ENCODE data around the gene SOCS2.
A peak's percentile ranks its signal among the peaks of the same experiment; 100 is the strongest.

SOCS2 gene

DNA sequence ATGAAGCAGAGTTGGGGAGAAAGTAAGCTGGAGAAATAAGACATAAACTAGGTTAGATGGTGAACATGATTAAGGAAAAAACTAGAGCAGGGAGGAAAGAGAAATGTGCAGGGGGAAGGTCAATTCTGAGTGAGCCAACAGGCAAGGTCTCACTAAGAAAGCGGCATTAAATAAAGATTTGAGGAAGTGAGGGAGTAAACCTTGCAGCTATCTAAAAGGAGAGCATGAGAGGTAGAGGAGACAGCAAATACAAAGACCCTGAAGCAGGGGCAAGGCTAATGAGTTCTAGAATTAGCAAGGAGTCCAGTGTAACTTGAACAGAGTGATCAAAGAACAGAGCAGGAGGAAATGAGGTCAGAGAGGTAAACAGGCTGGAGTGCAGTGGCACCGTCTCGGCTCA is 4.4 kb upstream of the SOCS2 start:
- DNase-seq, result no peak

DNA sequence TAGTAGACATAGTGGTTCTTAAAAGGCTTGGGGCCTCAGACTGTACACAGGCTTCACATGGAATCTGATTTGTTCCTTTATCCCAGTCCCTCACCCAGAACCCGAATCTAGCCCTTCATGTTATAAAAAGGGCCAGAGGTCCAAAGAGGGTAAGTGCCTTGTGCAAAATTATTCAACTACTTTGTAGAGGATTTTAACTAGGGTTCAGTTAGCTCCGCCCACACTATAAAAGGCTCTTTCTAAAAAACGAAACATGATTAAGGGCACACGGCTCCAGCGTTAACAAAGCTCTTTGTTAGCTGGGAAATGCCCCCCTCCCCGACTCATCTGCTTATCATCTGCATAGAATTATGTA is 3.2 kb upstream of the SOCS2 start:
- no peak for DNase-seq

DNA sequence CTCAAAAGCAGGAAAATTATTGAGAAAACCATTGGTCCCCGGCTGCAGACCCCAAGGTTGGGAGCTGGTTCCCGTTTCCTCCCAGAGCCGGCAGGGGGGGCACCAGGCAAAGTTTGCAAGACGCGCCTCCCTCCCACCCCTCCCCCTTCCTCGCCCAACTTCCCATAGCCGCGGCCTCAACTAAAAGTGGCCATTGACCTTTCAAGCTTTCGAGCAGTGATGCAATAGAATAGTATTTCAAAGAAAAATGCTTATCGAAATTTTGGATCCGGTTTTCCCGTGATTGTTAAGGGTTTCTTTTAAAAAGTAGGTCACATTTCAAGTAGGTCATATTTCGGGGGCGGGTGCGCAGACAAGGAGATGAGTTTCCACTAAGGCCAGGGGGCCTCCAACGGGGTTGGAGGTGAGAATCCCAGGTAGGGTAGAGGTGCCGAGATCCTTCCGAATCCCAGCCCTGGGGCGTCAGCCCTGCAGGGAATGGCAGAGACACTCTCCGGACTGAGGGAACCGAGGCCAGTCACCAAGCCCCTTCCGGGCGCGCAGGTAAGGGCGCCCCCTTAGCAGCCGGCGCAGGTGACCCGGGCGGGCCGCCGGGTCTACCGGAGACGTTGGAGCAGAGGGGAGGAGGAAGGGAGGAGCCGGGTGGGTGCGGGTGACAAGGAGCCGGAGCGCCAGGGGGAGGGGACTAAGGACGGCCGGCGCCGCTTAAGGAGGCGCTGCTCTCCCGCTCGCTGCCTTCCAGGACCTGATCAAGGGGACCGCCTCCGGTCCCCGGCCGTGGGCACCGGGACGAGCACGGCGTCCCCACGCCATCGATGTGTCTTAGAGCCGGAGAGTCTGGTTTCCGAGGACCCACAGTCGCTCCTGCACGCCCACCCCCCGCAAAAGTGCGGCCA is 2.6 kb upstream of the SOCS2 start:
- peak; percentile 92 for DNase-seq

DNA sequence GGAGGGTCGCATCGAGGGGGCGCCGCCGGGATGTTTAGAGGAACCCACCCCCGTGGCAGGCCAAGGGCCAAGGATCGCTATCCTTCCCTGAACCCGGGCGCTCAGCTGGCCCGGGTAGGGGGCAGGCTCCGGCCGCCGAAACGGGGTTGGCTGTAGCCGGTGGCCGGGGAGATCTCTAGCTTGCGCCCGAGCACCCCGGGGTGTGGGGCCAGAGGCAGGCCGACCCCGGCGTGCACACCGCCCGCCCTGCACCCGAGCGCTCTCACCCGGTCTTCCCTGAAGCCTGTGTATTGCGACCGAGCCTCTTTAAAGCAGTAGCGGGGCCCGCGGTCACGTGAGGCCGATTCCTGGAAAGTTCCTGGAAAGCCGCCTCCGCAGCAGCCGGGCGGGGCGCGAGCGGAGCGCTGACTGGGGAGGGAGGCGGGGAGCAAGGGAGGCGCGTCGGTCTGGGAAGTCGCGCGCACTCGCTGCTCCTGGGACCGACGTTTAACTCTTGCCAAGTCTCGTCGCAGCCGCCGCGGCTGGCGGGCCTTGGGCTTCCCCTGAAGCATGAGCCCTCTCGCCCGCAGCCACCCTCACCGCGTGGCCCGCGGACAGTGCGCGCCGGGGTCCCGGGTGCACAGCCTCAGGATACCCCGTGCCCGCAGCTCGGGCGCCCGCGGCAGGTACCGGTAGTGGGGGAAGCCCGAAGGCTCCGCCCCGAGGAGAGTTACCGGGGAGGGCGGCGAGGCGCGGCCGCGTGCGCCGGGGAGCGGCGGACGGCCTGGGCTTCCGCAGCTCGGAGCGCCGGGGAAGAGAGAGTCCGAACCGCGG is 1.7 kb upstream of the SOCS2 start:
- peak; percentile 98 for DNase-seq

DNA sequence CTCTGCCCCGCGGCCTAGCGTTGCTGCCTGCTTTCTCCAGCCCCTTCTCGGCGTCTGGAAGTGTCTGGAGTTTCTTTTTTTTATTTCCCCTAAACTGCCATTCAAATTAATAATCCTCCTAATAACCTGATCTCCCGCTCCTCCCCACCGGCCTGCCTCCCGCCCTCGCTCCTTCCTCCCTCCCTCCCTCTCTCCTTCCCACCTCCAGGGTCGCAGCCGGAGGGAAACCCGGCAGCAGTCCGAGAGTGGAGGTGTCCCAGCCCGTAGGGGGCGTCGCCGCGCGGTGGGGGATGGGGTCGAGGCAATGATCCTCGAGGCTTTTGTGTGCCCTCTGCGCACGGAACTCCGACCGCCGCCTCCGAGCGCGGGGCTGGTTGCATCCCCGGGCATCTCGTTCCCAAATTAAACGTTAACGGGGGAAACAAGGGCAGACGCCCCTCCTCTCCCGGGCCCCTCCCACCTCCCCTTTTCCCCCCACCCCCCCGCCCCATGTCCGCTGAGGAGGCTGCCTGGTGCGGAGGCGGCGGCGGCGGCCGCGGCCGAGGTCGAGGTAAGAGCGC is 1.0 kb upstream of the SOCS2 start:
- peak; percentile 88 for DNase-seq

DNA sequence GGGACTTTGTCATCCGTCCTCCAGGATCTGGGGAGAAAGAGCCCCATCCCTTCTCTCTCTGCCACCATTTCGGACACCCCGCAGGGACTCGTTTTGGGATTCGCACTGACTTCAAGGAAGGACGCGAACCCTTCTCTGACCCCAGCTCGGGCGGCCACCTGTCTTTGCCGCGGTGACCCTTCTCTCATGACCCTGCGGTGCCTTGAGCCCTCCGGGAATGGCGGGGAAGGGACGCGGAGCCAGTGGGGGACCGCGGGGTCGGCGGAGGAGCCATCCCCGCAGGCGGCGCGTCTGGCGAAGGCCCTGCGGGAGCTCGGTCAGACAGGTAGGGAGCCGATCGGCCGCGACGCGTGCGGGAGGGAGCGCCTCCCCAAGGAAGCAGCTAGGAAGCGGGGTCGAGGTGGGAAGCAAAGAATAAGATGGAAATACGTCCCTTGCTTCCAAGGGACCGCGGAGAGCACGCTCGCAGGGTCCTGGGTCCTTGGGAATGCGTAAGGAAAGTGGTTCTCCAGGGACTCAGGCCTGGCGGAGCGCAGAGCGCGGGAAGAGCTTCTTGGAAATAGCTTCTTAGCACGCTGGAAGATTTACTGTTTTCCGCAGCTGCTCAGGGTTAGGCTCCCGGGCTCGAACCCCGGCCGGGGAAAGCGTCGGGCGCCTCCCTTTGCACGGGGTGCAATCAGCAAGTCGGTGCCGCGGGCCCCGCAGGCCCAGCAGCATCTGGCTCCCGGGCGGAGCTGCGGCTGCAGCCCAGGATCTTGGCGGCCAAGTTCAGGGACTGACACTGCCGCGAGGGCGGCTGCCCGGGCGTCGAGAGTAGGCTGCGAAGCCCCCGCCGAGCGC is 457 bp downstream of the SOCS2 start:
- DNase-seq, result peak; percentile 57

DNA sequence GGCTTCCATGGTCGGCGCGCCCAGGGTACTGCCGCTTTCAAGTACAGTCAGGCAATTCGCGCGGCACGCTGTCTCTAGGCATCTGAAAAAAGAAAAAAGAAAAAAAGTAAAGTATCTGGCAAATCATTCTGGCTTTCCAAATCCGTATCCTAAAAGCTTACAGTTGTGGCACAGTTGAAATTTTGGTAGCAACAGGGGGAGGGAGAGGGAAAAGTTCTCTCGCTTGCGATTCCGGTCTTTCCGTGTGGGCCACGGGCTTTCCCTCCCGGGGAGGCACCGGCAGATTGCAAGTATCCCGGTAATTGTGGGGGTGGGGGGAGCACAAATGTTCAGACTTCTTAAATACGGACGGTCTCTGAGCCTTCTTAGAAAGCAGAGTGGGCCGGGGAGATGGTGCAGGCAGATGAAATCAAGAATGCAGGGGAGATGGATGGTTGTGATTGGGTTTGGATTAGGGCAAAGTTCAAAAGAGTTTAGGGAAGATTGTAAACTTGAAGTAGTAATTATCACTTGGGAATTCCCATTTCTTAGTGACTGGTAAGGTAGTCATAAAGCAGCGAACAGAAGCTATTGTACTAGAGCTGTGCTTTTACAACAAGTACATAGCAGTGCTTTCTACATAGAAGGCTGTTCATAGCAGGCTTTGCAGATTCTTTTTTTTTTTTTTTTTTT is 1.2 kb downstream of the SOCS2 start:
- no peak for DNase-seq

DNA sequence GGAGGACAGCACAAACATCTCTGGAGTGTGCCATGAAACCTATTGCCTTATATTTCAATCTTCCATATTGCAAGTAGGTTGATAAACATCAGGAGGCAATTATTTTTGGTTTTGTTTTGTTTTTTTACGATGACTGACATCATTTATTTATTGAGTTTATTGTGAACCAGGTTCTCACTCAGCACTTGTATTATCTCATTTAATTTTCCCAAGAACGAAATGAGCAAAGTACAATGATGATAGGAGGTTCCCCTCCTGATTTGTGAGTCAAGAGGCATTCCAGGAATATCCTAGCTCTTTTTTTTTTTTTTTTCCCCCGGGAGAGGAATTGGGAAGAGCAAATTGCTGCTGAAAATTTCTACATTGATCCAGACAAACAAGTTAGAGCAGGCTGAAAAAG is 4.7 kb downstream of the SOCS2 start:
- DNase-seq, result no peak

DNA sequence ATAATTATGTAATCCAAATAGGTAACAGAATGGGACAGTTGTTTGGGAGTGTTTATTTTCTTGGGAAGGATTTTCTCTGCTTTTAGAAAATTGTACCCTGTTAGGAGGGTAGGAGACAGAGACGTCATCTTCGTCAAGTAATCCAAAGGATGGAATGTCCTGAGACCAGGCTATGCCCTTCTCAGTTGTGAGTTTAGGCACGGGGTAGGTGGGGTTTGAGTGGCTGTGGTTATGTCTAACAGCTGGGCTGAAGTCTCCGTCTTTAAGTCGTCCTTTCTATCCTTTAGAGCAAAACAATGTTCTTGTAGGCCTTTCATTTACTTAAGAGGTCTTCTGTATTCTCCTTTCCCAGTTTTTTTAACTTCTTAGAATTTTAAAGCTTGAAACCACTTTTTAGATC is 5.7 kb downstream of the SOCS2 start:
- DNase-seq, result no peak

DNA sequence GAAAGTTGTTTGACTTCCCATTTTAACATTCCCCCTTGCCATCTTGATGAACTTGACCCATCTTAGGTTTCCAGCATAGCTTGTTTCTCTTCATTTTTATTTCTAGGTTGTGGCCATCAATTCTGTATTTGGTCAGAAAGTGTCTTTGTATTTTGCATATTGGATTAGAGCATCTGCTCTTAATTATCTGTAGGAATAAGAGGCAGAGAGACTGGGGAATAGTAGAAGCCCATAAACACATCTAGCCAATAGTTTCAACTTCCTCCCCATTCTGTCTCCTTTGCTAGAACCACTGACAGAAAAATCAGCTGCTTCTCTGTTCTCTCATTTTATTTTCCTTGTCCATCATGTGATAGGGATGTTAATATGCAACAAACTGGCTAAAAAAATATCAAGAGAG is 8.2 kb downstream of the SOCS2 start:
- no peak for DNase-seq

DNA sequence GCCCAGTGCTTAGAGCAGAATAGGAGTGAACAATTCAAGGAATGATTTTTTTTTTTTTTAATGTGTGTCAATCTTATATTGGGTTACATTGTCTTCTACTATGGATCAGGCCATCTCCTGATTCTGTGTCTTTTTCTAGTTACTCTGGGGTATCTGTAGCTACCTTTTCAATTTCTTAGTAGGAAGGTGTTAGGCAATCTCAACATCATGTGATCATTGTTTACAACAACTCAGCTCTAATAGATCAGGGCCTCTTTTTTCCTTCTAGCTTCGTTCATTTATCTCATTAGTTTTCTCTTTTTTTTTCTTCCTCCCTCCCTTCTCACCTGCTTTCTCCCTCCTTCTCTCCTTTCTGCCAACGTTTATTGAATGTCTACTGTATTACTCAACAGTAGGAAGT is 8.9 kb downstream of the SOCS2 start:
- no peak for DNase-seq

DNA sequence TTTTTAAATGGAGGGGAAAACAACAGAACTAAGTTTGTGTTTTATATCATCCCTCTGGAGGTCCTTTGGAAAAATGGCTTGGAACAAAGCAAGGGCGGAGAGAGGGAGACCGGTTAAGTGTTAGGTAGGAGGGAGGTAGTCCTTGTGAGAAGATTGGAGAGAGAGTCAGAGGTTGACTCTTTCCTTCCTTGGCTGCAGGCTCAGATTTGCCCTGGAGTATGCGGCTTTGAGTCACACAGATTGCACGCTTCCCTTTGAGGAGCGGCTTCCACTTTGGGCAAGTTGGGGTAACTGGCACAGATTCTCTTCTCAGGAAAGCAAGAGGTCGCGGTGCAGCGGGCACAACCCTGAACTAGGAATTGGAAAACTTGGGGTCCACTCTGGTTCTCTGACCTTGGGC is 9.9 kb downstream of the SOCS2 start:
- DNase-seq, result no peak

DNA sequence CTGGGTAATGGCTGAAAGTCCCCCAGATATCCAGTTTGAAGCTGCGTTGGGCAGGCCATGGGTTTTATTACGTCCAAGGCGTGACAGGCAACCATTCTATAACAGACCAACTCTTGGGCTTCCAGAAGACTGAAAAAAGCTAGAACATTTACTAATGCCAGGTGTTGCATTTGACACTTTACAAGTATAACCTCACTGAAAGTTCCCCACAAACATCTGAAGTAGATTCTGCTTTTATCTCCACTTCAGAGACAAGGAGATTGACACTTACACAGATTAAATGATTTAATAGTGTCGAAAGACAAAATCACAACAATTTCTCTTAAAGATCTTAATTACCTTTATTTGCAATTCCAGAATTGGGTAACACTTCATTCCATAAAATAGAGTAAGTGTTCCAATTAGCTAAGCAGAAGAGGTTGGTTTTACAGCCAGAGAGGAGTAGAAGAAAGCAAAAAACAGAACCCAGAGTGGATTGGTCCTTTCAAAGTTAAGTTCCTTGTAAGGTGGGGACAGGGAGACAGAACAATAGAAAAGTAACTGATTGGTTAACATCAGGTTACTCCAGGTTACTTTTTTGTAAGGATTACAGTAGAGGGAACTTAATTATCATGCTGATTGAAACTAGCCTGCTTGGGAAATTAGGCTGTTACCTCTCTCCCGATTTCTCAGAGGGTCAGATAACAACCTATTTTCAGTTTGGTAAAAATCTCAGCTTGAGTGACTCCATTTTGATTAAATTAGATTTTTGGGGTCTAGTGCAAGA is 11.3 kb downstream of the SOCS2 start:
- DNase-seq, result no peak

DNA sequence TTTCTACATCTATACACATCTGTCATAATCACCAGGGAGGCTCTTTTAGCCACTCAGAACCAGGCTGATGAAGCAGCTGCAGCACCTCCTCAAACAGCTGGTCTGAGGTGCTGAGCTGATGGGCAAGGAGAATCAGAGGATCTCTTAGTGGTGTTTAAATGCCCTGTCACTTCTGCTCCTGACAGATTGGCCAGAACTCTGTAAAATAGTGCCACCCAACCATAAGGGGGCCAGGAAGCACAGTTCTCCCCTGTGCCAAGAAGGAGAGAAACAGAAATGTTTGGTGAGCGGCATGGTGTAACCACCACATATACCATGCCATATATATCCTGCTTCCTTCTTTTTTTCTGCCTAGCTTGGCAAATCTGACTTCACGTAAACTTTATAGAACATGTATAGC is 12.8 kb downstream of the SOCS2 start:
- no peak for DNase-seq

DNA sequence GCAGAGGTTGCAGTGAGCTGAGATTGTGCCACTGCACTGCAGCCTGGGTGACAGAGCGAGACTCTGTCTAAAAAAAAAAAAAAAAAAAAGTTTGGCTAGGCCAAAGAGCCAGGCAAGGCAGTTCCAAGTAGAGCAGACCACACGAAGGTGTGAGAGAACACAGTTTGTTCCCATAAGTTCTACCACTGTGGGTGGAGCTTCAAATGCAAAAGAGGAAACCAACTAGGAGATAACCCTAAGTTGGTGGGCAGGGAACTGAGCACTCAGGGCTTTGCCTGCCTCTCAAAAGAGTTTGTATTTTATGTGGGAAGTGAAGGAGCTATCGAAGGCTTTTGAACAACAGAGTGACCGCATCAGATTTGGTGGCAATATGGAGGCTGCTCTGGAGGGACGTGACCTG is 15.1 kb downstream of the SOCS2 start:
- no peak for DNase-seq

DNA sequence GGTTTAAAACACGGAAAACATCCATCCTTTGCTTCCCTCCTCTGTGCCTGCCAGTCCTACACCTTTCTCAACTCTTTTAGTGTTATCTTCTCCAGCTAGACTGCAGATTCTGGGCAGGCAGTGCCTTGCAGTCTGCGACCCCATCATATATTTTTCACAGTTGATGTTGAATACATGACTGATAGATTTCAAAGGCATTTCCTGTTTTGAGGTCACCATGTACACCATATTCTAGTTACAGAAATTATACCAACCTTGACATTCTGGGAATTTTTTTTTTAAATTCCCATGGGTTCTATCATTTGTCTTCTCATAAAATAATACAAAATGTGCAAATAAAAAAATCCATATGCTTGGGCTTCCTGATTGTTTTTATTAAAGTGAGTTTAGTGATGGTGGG is 16.6 kb downstream of the SOCS2 start:
- no peak for DNase-seq

DNA sequence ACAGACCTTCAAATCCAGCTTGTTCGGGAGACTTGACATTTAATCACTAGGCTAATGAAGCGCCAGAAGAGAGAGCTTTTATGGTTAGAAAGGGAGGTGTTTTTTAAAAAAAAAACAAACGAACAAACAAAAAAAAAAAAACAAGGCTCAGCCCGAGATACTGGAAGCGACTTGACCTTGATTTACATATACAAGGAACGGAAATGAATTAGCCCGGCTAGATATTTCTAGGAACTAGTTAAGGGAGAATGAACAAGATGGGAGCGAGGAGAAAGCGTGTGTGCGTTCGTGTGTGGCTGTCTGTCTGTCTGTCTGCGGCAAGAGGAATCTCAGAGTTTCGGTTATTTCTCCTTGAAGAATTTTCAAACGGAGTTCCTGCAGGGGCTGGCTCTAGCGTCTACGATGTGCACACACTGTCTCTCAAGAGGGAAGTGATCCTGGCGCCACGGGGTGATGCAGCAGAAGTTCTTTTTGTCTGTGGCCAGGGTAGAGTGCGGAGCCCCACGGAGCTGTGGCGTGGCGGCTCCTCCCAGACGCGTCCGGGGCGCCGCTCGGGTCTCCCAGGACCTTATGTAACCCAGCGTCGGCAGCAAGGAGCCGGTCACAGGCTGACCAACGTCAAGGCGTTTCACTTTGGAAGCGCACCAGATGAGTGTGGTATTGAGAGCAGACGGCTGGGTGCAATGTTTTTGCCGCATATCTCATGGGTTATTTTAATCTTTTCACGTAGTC is 18.8 kb downstream of the SOCS2 start:
- DNase-seq, result peak; percentile 74

DNA sequence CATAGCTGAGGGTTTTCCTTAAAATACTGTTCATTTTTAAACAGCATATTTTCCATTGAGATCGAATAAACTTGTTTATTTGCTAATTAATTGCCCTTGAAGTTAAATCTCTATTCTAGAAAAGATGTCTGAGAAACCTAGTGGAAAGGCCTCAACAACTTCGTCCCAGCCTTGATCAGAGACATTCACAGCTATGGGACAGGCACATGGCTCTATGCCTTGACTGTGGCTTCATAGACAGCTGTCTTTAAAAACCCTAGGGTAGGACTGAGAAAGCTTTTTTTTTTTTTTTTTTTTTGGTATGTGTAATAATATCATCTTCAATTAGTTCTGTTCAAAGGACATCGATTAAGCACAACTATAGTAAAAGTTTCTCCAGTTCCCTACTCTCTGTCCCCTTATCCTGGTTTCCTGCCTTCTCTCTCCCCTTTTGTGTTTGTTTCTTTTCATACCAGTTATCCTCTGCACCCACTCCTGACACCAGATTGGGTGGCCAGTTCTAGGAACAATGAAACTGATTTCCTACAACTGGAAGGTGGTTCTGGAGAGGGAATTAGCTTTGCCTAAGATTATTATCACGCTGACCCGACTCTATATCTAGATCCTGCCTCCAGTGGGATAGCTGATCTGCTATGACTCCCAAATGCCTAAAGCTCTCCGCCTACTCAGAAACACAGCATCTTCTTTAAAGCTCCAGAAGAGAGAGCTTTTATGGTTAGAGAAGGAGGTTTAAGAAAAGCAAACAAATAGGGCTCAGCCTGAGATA is 20.3 kb downstream of the SOCS2 start:
- no peak for DNase-seq

DNA sequence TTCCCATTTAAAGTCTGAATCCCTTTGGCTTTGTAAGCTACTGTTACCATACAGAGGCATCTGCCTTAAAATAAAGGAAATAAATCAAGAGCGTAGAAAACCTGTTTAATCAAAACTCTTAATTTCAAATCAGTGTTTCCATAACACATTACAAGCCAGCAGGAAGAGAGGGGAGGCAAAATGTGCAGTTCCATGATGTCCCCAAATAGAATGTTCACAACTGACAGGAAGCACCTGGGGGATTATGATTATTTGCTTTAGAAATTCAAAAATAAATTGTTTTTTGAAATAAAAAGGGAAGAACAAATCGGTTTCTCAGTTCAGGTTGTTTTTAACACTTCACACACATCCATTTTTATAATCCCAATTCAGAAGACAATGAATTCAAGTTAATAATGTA is 21.4 kb downstream of the SOCS2 start:
- no peak for DNase-seq

DNA sequence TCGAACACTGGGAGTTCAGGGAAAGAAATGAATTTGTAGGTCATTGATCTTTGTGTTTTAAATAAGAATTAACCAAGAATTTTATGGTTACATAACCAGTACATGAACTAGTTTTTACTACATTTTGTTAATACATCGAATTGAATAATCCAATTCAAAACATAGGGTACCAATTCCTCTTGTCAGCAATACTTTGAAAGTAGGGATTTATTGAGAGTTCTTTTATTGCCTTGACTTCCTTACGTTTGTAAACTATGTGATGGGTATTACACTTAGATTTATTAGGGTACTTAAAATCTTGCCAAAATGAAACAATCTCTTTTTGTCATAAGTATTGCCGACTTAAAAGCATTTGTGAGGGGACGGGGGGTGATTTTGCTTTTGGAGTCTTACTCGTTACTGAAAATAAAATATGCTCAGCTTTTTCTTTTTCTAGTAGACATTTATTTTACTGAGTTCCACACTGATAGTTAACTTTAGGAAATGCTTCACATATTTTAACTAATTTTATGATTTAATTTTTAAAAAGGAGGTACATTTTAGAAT is 22.4 kb downstream of the SOCS2 start:
- DNase-seq, result no peak
